OCI-LY7 (cell line): ENCODE measurements around the gene SYT15.
"Not testable (repeated sequence)": the region's sequence is repeated elsewhere in the genome, so short reads cannot be mapped to it uniquely, and the experiment has no call there.

ENCODE experiments used
- EZH2phosphoT487 ChIP-seq: fragments of 200-600 bp; sonication (generic); IDR thresholded peaks from 2 replicates; pipeline ENCODE4 v1.6.1; 2018; ENCODE audit warnings: low read depth, borderline replicate concordance, mild to moderate bottlenecking, mixed run types, antibody characterized with exemption, low read length, moderate library complexity, mixed read lengths
- TF ChIP-seq, protein P1 (sequence below): fragments of 200-600 bp; sonication (generic); conservative IDR thresholded peaks from 2 replicates; pipeline ENCODE4 v1.5.1; 2014; ENCODE audit warnings: mild to moderate bottlenecking, antibody characterized with exemption, low read length, moderate library complexity, mixed read lengths

- not testable (repeated sequence) for TF ChIP-seq EZH2phosphoT487
- TF ChIP-seq, protein P1, sequence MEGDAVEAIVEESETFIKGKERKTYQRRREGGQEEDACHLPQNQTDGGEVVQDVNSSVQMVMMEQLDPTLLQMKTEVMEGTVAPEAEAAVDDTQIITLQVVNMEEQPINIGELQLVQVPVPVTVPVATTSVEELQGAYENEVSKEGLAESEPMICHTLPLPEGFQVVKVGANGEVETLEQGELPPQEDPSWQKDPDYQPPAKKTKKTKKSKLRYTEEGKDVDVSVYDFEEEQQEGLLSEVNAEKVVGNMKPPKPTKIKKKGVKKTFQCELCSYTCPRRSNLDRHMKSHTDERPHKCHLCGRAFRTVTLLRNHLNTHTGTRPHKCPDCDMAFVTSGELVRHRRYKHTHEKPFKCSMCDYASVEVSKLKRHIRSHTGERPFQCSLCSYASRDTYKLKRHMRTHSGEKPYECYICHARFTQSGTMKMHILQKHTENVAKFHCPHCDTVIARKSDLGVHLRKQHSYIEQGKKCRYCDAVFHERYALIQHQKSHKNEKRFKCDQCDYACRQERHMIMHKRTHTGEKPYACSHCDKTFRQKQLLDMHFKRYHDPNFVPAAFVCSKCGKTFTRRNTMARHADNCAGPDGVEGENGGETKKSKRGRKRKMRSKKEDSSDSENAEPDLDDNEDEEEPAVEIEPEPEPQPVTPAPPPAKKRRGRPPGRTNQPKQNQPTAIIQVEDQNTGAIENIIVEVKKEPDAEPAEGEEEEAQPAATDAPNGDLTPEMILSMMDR = not testable (repeated sequence)
Measured at GRCh38 chr10:46591053-46591452, 12.1 kb downstream of the SYT15 start.
